DOHH2 (cell line): ENCODE data around the gene BRICD5.

ENCODE experiments used
- H3F3A ChIP-seq: fragments of 200-600 bp; sonication (generic), shearing (Covaris generic); 2 replicates; pipeline ENCODE4 v1.6.0; 2016; ENCODE audit warnings: antibody characterized with exemption, mild to moderate bottlenecking; ENCODE audit not compliant: control insufficient read depth, insufficient read depth
- H3K27ac ChIP-seq: fragments of 200-600 bp; sonication (generic); 2 replicates; pipeline ENCODE4 v1.5.1; 2014; ENCODE audit warnings: low read depth, mild to moderate bottlenecking, low read length, moderate library complexity
- H3K27me3 ChIP-seq: fragments of 200-600 bp; sonication (generic); 2 replicates; pipeline ENCODE4 v1.6.1; 2014; ENCODE audit warnings: mild to moderate bottlenecking, low read length, mixed read lengths; ENCODE audit not compliant: control insufficient read depth
- H3K36me3 ChIP-seq: fragments of 200-600 bp; sonication (generic); 2 replicates; pipeline ENCODE4 v1.6.1; 2014; ENCODE audit warnings: mild to moderate bottlenecking, low read length, moderate library complexity, mixed read lengths; ENCODE audit not compliant: control insufficient read depth
- H3K4me1 ChIP-seq: fragments of 200-600 bp; sonication (generic); 2 replicates; pipeline ENCODE4 v1.6.1; 2014; ENCODE audit warnings: mild to moderate bottlenecking, low read length, mixed read lengths; ENCODE audit not compliant: control insufficient read depth
- H3K4me2 ChIP-seq: fragments of 200-600 bp; sonication (generic); 2 replicates; pipeline ENCODE4 v1.6.0; 2014; ENCODE audit warnings: mild to moderate bottlenecking, low read length, moderate library complexity
- H3K4me3 ChIP-seq: fragments of 200-600 bp; sonication (generic); 2 replicates; pipeline ENCODE4 v1.5.1; 2014; ENCODE audit warnings: mild to moderate bottlenecking, low read length, mixed read lengths
- H3K79me2 ChIP-seq: fragments of 200-600 bp; sonication (generic); 2 replicates; pipeline ENCODE4 v1.6.1; 2014; ENCODE audit warnings: mild to moderate bottlenecking, low read length, mixed read lengths; ENCODE audit not compliant: control insufficient read depth
- H3K9me2 ChIP-seq: fragments of 200-600 bp; sonication (generic); replicated peaks from 2 replicates; pipeline ENCODE4 v1.6.1; 2014; ENCODE audit warnings: mild to moderate bottlenecking, low read length, mixed read lengths; ENCODE audit not compliant: control insufficient read depth
- H3K9me3 ChIP-seq: fragments of 200-600 bp; sonication (generic); 2 replicates; pipeline ENCODE4 v1.6.1; 2014; ENCODE audit warnings: antibody characterized with exemption, low read length, mixed read lengths; ENCODE audit not compliant: control insufficient read depth, insufficient read depth
- H4K20me1 ChIP-seq: fragments of 200-600 bp; sonication (generic); 2 replicates; pipeline ENCODE4 v1.6.0; 2014; ENCODE audit warnings: low read depth, mild to moderate bottlenecking, antibody characterized with exemption, low read length, moderate library complexity; ENCODE audit not compliant: control insufficient read depth, insufficient read depth
- EZH2phosphoT487 ChIP-seq: fragments of 200-600 bp; sonication (generic); IDR thresholded peaks from 2 replicates; pipeline ENCODE4 v1.6.1; 2017; ENCODE audit warnings: borderline replicate concordance, mild to moderate bottlenecking, antibody characterized with exemption, low read length, moderate library complexity, mixed read lengths
- TF ChIP-seq, protein P1 (sequence below): fragments of 200-600 bp; sonication (generic); IDR thresholded peaks from one replicate; pipeline ENCODE4 v1.5.1; 2014; ENCODE audit warnings: antibody characterized with exemption, mild to moderate bottlenecking, low read depth, low read length; ENCODE audit not compliant: poor library complexity, severe bottlenecking

The BRICD5 gene

DNA sequence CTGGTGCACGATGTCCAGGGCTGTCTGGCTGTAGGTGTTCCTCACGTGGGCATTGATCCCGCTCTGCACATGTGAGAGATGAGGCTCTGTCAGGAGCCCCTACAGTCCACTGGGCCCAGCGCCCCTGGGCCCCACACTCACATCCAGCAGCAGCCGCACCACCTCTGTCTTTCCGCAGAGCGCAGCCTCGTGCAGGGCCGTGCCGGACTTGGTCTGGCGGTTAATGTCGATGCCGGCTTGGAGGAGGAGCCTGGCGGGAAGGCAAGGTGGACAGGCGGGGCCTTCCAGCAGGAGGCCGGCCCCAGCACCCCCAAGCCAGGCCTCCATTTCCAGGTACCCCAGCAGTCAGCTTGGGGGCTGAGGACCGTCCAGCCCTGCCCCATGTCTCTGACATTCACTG, 23.5 kb downstream of the BRICD5 start:
- no peak for TF ChIP-seq EZH2phosphoT487
- TF ChIP-seq, protein P1, sequence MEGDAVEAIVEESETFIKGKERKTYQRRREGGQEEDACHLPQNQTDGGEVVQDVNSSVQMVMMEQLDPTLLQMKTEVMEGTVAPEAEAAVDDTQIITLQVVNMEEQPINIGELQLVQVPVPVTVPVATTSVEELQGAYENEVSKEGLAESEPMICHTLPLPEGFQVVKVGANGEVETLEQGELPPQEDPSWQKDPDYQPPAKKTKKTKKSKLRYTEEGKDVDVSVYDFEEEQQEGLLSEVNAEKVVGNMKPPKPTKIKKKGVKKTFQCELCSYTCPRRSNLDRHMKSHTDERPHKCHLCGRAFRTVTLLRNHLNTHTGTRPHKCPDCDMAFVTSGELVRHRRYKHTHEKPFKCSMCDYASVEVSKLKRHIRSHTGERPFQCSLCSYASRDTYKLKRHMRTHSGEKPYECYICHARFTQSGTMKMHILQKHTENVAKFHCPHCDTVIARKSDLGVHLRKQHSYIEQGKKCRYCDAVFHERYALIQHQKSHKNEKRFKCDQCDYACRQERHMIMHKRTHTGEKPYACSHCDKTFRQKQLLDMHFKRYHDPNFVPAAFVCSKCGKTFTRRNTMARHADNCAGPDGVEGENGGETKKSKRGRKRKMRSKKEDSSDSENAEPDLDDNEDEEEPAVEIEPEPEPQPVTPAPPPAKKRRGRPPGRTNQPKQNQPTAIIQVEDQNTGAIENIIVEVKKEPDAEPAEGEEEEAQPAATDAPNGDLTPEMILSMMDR = no peak
- Histone ChIP-seq H3F3A (no peaks in the 10 kb centered on the region), H3K4me1 (peaks cover 2% of the 10 kb centered on the region; the same call in 1 of the 2 replicates), H3K4me3 (no peak overlapping the region), H3K36me3 (peaks cover 3% of the 10 kb centered on the region; the same call in 1 of the 2 replicates), H4K20me1 (no peaks in the 10 kb centered on the region), H3K9me3 (no peaks in the 10 kb centered on the region), H3K27me3 (no peaks in the 10 kb centered on the region), H3K79me2 (no peaks in the 10 kb centered on the region), H3K27ac (no peak overlapping the region), H3K9me2 (no peaks in the 10 kb centered on the region), H3K4me2 (no peak overlapping the region)

DNA sequence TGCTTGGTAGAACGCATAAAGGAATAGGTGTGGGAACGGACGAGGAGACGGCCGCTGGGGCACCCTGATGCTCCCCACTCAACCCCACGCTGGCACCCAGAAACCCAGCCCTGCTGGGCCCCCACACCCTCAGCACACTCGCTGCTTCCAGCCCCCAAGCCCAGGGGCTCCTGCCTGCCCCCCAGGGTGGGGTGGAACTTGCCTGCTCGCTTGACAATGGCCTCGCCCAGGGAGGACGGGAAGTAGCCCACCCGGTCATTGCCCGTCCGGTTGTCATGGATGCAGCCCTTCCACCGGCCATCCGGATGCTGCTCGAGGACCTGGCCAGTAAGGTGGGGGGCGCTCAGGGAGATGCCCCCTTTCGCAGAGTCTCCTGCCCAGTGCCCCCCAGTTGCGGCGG, 24.2 kb downstream of the BRICD5 start:
- Histone ChIP-seq H3K4me3 (no peak overlapping the region), H3F3A (no peaks in the 10 kb centered on the region), H3K4me2 (no peak overlapping the region), H3K9me2 (no peaks in the 10 kb centered on the region), H3K36me3 (peaks cover 7% of the 10 kb centered on the region; the same call in 1 of the 2 replicates), H3K9me3 (no peaks in the 10 kb centered on the region), H3K27ac (no peak overlapping the region), H3K79me2 (no peaks in the 10 kb centered on the region), H3K27me3 (no peaks in the 10 kb centered on the region), H4K20me1 (no peaks in the 10 kb centered on the region), H3K4me1 (peaks cover 2% of the 10 kb centered on the region; the same call in 1 of the 2 replicates)
- TF ChIP-seq, protein P1 = no peak
- no peak for TF ChIP-seq EZH2phosphoT487

DNA sequence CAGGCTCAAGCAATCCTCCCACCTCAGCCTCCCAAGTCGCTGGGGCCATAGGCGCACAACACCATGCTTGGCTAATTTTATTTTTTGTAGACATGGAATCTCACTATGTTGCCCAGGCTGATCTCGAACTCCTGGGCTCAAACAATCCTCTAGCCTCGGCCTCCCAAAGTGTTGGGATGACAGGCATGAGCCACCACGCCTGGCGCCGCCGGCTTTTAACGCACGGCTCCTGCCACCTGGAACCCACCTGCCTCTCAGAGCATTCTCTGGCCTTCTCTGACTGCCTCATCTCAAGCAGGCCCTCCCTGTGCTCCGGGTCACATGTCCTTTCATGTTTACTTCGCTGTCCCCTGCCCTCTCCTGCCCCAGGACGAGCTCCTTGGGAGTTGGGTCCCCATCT, 24.6 kb downstream of the BRICD5 start:
- no peak overlapping the region for H3K27ac ChIP-seq
- no peaks in the 10 kb centered on the region for H3K79me2 ChIP-seq
- peaks cover 7% of the 10 kb centered on the region; the same call in 1 of the 2 replicates for H3K36me3 ChIP-seq
- H3K9me3 ChIP-seq = no peaks in the 10 kb centered on the region
- no peak overlapping the region for H3K4me2 ChIP-seq
- no peaks in the 10 kb centered on the region for H3K27me3 ChIP-seq
- no peak for TF ChIP-seq EZH2phosphoT487
- TF ChIP-seq, protein P1 = no peak
- no peaks in the 10 kb centered on the region for H3K9me2 ChIP-seq
- no peaks in the 10 kb centered on the region for H4K20me1 ChIP-seq
- H3K4me1 ChIP-seq = peaks cover 2% of the 10 kb centered on the region; the same call in 1 of the 2 replicates
- H3F3A ChIP-seq = no peaks in the 10 kb centered on the region
- no peak overlapping the region for H3K4me3 ChIP-seq

GRCh38 chr16:2184962-2185361, 25.7 kb downstream of the BRICD5 start:
- H3K4me3 ChIP-seq = no peak overlapping the region
- no peak for TF ChIP-seq EZH2phosphoT487
- H3K79me2 ChIP-seq = no peaks in the 10 kb centered on the region
- 0 out of 2 replicates have a peak, but pooled peaks cover 2% of the 10 kb centered on the region for H3K4me1 ChIP-seq
- H3K4me2 ChIP-seq = no peak overlapping the region
- no peaks in the 10 kb centered on the region for H3K27me3 ChIP-seq
- H3F3A ChIP-seq = no peaks in the 10 kb centered on the region
- H3K9me3 ChIP-seq = no peaks in the 10 kb centered on the region
- no peaks in the 10 kb centered on the region for H4K20me1 ChIP-seq
- H3K36me3 ChIP-seq = peaks cover 7% of the 10 kb centered on the region; the same call in 1 of the 2 replicates
- H3K27ac ChIP-seq = no peak overlapping the region
- H3K9me2 ChIP-seq = no peaks in the 10 kb centered on the region
